Right ventricle myocardium superior (tissue), 1 donor: ENCODE data around the gene RNF148. TPM values are rescaled to one million over a fixed set of nuclear protein-coding genes. Genes with fewer than 3 reads are reported as not detected.
"Not testable (repeated sequence)": the region's sequence is repeated elsewhere in the genome, so short reads cannot be mapped to it uniquely, and the experiment has no call there.

Experiments
- ATAC-seq: fragments of 200-7000 bp; cut with Tn5 transposase; one replicate; pipeline ENCODE4 v1.9.1; 2020; ENCODE audit warnings: mild to moderate bottlenecking; ENCODE audit not compliant: poor library complexity
- DNase-seq: peaks from one replicate; pipeline ENCODE4 v3.0.0-alpha.2; 2020
- intact Hi-C: fragments of 100-400 bp; cut with DNase I; formaldehyde crosslinking; loops from one replicate; pipeline ENCODE4 v1.11.2; 2022
- total RNA-seq: library from RNA; stranded (reverse); fragmentation: NEBNext Ultra II Directional; extraction: Animal tissue kit (Norgen Biotek cat#: 25700); gene quantifications from one replicate; pipeline ENCODE4 v1.2.1, GENCODE V29; 2021
- donor health status: DM: no; HTN: yes; CAD: no; lungs with severe emphysema.

RNF148 gene
- total RNA-seq, 1 donor from 2014 or later: 0.22 TPM

DNA sequence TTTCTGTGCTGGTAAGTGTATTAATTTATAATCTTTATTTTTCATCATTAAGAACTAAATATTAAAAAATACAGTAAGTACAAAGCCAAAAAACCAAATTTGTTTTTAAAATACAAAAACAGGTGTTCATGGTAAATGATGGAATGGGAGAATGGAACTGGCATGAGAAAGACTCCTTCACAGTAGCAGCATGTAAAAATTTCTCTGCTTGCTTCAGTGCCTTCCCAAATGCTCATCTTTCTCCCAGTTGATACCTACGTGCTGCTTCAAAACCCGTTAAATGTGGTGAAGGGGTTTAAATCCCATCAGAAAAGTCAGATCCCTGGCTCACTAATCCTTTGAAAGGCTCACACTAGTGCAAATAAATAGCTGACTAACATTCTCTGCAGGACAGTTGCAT is 8.0 kb downstream of the RNF148 start:
- DNase-seq (no peak), ATAC-seq (no peak)
- intact Hi-C loops: no loop called here

DNA sequence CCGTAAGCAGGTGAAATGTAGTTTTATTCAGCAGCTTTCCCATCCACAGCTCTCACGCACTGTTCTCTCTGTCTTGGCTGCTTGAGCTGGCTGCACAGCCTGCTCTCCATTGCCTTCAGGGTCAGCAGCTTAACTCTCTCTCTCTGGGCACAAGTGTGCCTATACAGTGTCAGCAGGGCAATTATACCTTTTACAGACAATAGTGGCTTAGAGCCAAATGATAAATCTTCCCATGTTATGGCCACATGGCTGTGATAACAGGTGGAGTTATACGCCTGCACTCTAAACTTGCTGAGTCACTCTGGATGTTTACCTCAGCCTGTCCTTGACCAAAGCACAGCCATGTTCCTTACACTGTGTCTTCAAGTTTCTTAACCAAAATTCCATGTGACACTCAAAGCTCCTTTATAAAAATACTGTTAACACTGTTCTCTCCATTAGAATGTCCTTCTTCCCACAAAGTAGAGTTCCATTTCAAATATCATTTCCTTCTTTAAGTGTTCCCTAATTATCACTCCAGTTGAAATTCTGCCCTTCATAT is 9.9 kb downstream of the RNF148 start:
- ATAC-seq: no peak
- intact Hi-C loops: no loop called here
- no peak for DNase-seq

DNA sequence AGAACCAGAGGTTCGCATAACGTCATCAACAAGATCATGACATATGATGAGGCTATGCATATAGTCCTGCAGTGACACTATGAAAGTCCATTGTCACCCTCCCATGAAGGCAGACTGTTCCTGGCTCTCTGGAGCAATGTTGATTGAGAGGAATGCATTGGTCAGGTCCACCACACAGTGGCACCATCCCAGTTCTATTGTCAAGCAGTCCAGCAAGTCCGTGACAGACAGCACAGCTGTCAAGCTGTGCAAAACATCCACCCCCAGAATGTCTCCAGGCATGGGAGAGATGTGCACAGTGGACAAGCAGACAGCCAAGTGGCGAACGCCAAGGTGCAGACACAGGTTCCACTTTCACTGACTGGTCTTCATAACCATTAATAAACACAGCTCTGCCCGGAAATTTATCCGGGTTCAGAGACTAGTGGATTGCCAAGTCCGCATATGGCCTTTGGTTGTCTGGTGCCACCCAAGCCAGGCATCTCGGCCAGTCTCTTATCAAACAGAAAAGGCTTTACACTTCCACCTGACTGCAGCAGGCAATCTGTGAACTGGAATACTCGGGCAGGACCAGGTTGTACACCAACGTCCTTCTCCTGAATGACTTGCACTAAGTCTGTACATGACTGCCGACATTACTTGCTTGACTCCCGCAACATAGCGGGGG is 11.0 kb downstream of the RNF148 start:
- intact Hi-C loops: no loop called here
- ATAC-seq: peak; percentile 37
- no peak for DNase-seq

DNA sequence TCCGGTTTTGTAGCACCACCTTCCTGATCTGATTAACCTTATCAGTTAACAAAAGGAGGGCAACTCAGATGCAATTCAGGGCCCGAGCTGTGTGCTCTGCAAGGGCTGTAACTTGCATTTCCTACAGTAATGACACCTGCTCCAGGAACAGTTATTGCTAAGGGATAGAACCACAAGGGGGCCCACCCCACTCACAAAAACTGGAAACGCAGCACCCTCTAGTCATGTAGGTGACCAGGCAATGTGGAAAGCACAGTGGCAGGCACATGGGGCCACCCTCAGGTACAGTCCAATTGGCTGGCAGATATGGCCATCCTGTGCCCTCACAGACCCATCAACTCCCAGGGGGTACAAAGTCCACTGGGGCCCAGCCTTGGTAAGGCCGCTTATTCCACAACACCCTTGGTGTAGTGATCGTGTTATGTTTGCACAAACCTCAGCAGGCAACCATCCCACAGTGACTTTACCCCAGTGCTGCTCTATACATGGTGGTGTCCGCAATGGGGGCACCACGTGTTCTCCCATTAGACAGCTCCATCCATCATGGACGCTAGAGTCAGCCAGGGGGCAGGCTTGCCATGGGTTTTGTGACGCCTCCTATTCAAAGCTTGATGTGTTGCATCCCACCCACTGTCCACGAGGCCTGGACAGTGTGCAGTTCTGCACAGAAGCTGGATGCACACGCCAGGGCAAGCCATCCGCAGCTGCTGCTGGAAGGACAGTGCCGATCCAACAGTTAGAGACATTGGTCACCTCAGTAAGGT is 13.2 kb downstream of the RNF148 start:
- intact Hi-C loops: no loop called here
- ATAC-seq (no peak), DNase-seq (no peak)

DNA sequence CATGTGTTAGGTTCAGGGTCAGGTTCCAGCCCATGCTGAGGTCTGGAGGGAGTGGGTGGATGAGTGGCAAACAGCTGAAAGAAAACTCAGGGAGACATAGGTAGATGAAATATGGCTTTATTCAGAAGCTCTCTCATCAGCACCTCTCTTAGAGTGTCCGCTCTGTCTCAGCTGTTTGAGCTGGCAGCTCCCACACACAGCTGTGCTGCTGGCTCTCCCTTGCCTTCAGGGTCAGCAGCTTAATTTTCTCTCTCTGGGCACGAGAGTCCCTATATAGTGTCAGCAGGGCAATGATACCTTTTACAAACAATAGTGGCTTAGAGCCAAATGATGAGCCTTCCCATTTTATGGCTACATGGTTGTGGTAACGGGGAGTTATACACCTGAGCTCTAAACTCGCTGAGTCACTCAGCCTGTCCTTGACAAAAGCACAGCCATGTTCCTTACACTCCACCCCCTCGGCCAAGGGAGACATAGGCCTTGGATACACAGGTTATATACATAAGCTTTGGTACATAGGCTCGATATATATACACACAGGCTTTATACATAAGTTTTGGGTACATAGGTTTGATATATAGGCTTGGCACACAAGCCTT is 14.2 kb downstream of the RNF148 start:
- DNase-seq (no peak), ATAC-seq (no peak)
- intact Hi-C loops: no loop called here

DNA sequence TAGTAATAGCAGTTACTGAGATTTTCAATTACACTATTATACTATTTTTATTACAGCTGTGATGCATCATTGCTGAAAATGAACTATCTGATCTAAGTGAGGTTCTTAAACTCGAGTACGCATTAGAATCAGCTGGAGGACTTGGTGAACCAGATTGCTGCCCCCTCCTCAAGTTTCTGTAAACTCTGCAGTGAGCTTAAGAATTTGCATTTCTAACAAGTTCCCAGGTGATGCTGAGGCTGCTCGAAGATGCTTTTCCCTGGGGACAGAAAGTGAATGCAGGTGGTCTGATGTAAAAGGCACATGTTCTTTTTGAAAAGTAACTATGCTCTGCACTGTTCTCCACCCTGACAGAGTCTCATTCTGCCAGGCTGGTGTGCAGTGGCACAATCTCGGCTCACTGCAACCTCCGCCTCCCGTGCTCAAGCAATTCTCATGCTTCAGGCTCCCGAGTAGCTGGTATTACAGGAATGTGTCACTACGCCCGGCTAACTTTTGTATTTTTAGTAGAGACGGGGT is 16.3 kb downstream of the RNF148 start:
- ATAC-seq: peak; percentile 32
- intact Hi-C loops: no loop called here
- DNase-seq: no peak

DNA sequence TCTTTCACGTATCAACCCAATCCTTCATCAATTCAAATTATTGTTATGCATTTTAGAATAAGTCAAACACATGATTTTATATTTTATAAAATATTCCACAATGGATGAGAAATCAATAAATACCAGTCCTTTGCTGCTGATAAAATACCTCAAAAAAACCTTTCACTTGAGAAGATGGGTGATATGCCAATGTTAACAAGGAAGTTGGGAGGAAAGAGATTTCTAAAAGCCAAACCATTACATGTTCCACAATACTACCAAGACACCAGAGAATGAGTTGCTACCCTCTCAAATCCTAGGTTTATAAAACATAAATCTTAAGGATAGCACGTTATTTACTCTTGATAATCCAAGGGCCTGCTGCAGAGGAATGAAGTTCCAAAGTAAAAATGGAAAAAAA is 18.2 kb downstream of the RNF148 start:
- intact Hi-C loops: no loop called here
- DNase-seq (no peak), ATAC-seq (no peak)

DNA sequence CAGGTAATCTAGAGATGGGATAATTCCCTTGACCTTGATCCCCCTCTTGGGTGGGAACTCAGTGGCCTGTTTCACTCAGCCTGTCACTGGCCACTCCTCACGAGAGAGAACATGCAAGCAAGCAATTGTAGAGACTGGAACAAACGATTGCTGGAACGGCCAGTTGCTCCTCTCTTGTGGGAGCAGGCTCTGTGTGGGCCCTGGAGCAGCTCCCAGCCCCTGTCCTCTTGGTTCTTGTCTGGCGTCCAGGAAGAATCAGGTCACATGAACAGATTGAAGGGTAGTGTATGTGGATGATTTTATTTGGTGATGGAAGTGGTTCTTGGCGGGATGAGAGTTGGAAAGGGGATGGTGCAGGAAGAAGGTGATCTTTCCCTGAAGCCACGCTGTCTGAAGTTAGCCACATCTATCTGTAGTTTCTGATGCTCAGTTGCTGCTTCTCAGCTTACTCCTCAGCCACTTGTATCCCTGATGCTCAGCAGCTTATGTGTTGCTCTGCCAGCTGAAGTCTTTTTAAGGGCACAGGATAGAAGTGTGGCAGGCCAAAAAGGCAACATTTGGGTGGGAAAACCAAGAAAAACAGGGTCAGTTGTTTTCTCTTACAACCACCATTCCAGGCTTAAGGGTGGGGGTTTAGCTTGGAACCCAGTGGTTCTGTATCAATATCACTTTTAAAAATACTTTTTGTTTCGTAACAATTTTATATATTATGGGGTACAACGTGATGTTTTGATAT is 19.7 kb downstream of the RNF148 start:
- DNase-seq: peak; percentile 49
- intact Hi-C loops: no loop called here

DNA sequence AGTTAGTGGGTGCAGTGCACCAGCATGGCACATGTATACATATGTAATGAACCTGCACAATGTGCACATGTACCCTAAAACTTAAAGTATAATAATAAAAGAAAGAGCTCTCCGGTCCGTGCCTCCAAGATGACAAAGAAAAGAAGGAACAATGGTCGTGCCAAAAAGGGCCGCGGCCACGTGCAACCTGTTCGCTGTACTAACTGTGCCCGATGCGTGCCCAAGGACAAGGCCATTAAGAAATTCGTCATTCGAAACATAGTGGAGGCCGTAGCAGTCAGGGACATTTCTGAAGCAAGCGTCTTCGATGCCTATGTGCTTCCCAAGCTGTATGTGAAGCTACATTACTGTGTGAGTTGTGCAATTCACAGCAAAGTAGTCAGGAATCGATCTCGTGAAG is 21.5 kb downstream of the RNF148 start:
- intact Hi-C loops, DNase-seq, ATAC-seq: not testable (repeated sequence)

More for the DNA sequence above, 19.7 kb downstream of the RNF148 start:
- ATAC-seq: peak; percentile 84

DNA sequence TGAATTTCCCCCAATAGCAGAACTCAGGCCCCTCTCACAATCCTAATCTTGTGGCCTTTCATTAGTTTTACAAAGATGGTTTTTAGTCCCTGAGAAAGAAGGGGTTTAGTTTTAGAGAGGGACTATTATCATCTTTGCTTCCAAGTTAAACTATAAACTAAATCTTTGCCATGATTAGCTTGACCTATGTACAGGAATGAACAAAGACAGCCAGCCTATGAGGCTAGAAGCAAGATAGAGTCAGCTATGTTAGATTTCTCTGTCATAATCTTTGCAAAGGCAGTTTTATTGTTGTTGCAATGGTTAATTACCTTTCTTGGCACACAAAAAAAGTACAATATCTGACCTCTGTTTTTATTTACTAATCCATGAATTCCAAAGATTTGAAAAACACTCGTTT is 22.9 kb downstream of the RNF148 start:
- DNase-seq (no peak), ATAC-seq (no peak)
- intact Hi-C loops: no loop called here

DNA sequence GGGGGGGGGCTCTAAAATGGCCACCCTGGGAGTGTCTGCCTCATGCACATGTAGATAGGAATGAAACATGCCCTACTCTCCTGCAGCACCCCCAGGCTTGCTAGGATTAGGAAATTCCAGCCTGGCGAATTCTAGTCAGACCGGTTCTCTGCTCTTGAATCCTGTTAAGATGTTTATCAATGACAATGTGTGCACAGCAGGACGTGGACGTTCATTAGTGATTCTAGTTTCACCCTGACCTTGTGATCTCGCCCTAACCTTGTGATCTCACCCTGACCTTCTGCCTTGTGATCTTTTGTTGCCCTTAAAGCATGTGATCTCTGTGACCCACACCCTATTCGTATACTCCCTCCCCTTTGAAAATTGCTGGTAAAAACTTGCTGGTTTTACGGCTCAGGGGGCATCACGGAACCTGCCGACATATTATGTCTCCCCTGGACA is 23.4 kb downstream of the RNF148 start:
- DNase-seq, ATAC-seq, intact Hi-C loops: not testable (repeated sequence)

DNA sequence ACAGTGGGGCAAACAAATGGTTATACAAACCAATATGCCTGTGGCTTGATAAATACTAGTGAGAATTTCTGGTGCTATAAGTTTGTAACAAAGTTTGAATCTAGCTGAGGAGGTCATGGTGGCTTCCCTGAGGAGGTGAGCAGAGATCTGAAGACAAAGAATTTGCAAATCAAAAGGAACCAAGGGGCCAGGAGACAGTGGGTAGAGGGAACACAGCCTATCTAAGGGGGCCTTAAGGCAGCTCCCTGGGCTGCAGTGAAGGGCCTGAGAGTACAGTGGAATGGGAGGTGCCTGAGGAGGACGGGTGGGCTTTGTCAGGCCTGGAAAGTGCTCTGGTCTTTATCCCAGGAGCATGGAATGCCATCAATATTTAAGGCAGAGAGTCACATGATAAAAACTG is 25.6 kb downstream of the RNF148 start:
- DNase-seq: no peak
- intact Hi-C loops: no loop called here

DNA sequence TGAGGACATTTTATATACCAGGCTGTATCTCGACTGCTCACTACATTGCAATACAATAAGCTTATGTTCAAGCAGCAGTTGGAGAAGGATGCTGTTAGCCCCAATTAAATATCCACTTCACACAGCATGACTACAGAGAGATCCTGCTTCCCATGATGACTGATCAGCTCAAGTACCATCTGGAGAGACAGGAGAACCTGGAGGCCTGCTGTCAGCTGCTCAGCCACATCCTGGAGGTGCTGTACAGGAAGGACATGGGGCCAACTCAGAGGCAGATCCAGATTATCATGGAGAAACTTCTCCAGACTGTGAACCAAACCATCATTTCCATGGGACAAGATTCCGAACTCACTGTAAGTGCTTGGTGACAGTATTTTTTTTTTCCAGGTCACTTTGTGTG is 26.3 kb downstream of the RNF148 start:
- intact Hi-C loops: no loop called here

More for the DNA sequence above, 25.6 kb downstream of the RNF148 start:
- ATAC-seq: no peak

DNA sequence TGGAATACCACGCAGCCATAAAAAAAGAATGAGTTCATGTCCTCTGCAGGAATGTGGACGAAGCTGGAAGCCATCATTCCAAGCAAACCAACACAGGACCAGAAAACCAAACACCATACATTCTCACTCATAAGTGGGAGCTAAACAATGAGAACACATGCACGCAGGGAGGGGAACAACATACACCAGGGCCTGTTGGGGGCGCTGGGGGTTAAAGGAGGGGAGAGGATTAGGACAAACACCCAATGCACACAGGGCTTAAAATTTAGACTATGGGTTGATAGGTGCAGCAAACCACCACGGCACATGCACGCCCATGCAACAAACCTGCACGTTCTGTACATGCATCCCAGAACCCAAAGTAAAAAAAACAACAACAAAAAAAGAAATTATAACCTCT is 27.1 kb downstream of the RNF148 start:
- intact Hi-C loops: no loop called here
- ATAC-seq (no peak), DNase-seq (no peak)

More for the DNA sequence above, 26.3 kb downstream of the RNF148 start:
- no peak for ATAC-seq
- DNase-seq: no peak

DNA sequence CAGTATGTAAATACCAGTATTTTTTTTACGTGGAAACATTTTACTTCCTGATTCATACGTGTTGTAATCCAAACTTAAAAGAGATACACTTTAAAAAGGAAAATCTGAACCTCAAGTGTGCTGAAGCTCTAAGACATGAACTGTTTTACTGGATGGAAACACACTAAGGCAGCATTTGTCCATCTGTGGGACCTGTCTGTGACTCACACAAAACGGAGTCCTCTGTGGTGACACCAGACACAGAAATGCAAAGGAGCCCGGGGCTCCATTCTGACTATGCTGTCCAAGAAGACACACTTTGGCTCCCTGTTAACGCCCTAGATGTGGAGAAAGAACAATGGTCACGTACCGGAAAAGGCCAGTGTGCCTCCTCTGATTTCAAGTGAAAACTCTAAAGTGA is 27.7 kb downstream of the RNF148 start:
- no peak for DNase-seq
- no peak for ATAC-seq
- intact Hi-C loops: no loop called here

DNA sequence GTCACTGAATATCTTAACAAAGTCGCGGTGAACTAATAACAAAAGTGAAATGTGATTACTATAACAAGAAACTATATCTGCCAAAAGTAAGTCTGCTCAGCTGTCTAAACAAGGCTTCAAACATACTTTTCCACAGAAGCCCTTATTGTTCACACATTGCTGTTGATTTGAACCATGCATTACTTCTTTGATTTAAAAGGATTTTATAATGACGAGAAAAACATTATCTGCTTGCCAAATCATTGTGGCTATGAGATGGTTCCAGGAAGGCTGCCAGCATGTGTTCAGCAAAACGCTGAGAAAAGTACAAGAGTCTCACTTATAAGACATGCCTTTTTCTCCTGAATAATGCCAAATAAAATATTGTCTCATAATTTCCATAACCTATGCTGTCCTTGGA is 28.2 kb downstream of the RNF148 start:
- ATAC-seq: no peak
- no peak for DNase-seq
- intact Hi-C loops: no loop called here

DNA sequence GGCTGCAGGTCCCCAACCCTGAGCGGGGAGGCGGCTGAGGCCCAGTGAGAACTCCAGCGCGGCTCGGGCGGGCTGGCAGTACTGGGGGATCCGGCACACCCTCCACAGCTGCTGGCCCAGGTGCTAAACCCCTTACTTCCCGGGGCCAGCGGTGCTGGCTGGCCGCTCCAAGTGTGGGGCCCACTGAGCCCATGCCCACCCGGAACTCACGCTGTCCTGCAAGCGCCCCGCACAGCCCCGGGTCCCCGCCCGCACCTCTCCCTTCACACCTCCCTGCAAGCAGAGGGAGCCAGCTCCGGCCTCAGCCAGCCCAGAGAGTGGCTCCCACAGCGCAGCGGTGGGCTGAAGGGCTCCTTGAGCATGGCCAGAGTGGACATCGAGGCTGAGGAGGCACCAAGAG is 28.8 kb downstream of the RNF148 start:
- ATAC-seq (no peak), DNase-seq (no peak)
- intact Hi-C loops: no loop called here

DNA sequence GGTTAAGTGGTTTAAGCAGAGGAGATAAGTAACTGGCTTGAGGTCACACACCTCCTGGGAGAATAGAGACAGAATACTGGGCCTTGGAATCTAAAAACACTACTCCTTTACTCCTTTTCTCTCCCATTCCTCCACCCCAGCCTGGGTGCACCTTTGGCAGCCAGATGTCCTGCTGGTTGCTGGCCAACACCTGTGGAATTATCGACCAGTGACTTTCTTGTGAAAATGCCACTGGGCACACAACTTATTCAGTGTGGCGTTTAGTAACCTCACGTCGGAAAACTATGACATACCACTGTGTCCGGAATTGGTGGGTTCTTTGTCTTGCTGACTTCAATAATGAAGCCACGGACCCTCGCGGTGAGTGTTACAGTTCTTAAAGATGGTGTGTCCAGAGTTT is 30.2 kb downstream of the RNF148 start:
- intact Hi-C loops: no loop called here
- DNase-seq (no peak), ATAC-seq (no peak)

DNA sequence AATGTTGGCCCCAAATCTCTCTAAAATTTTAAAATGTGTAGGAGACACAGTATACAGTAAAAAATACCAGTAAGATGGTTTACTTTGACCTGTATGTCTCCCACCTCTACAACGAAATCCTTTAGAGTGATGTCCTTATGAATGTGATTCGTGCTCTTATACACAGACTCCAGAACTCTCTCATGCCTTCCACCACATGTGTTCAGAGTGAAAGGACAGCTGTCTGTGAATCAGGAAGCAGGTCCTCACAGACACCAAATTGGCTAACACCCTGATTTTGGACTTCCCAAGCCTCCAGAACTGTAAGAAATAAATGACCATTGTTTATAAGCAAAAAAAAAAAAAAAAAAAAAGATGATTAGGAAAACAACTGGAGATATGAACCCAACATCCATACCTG is 39.0 kb downstream of the RNF148 start:
- no peak for DNase-seq
- intact Hi-C loops: no loop called here
- no peak for ATAC-seq
